ENCODE results near the gene MAP1LC3A. TPM values are rescaled to one million over a fixed set of nuclear protein-coding genes. Genes with fewer than 3 reads are reported as not detected.

Gene MAP1LC3A
- total RNA-seq, 1 donor from 2014 or later: 27.2 TPM

- DNase-seq (ENCODE audit: low spot score): no peak
Observed at GRCh38 chr20:34529742-34530141, 28.8 kb upstream of the MAP1LC3A start.

GRCh38 chr20:34530342-34530741 is 28.2 kb upstream of the MAP1LC3A start:
- DNase-seq (ENCODE audit: low spot score): no peak

- no peak for DNase-seq (ENCODE audit: low spot score)
Observed at GRCh38 chr20:34531608-34532265, 26.8 kb upstream of the MAP1LC3A start.

GRCh38 chr20:34532320-34532719 is 26.2 kb upstream of the MAP1LC3A start:
- DNase-seq (ENCODE audit: low spot score): no peak

GRCh38 chr20:34532756-34533155 is 25.8 kb upstream of the MAP1LC3A start:
- DNase-seq (ENCODE audit: low spot score): no peak

- DNase-seq (ENCODE audit: low spot score): no peak
Observed at GRCh38 chr20:34534391-34535165, 23.9 kb upstream of the MAP1LC3A start.

- DNase-seq (ENCODE audit: low spot score): no peak
Observed at GRCh38 chr20:34535301-34535840, 23.1 kb upstream of the MAP1LC3A start.

GRCh38 chr20:34535857-34536256 is 22.7 kb upstream of the MAP1LC3A start:
- no peak for DNase-seq (ENCODE audit: low spot score)

GRCh38 chr20:34536798-34537394 is 21.6 kb upstream of the MAP1LC3A start:
- no peak for DNase-seq (ENCODE audit: low spot score)

- no peak for DNase-seq (ENCODE audit: low spot score)
Observed at GRCh38 chr20:34537651-34538050, 20.9 kb upstream of the MAP1LC3A start.

GRCh38 chr20:34538671-34539123 is 19.8 kb upstream of the MAP1LC3A start:
- DNase-seq (ENCODE audit: low spot score): no peak

- DNase-seq (ENCODE audit: low spot score): no peak
Observed at GRCh38 chr20:34539756-34540155, 18.8 kb upstream of the MAP1LC3A start.

GRCh38 chr20:34540596-34541263 is 17.8 kb upstream of the MAP1LC3A start:
- no peak for DNase-seq (ENCODE audit: low spot score)

- no peak for DNase-seq (ENCODE audit: low spot score)
Observed at GRCh38 chr20:34541264-34541901, 17.1 kb upstream of the MAP1LC3A start.

GRCh38 chr20:34541917-34542316 is 16.6 kb upstream of the MAP1LC3A start:
- DNase-seq (ENCODE audit: low spot score): no peak

GRCh38 chr20:34542439-34542838 is 16.1 kb upstream of the MAP1LC3A start:
- no peak for DNase-seq (ENCODE audit: low spot score)

GRCh38 chr20:34543463-34544056 is 15.0 kb upstream of the MAP1LC3A start:
- no peak for DNase-seq (ENCODE audit: low spot score)

GRCh38 chr20:34544109-34544796 is 14.3 kb upstream of the MAP1LC3A start:
- peak; percentile 42 for DNase-seq (ENCODE audit: low spot score)

- no peak for DNase-seq (ENCODE audit: low spot score)
Observed at GRCh38 chr20:34546751-34547181, 11.8 kb upstream of the MAP1LC3A start.
